Keratinocyte (primary cell): ENCODE results near the gene MROH7. TPM values are rescaled to one million over a fixed set of nuclear protein-coding genes. Genes with fewer than 3 reads are reported as not detected.

Experiments
- DNase-seq: peaks from one replicate; pipeline ENCODE4 v3.0.0-alpha.2; 2011; ENCODE audit warnings: low read depth, missing footprints, low spot score
- FAIRE-seq: peaks from 2 replicates; lab custom pipeline; 2011; peaks lifted over from hg19 to GRCh38; lab: Jason Lieb, UNC
- H2AFZ ChIP-seq: 2 replicates; pipeline ENCODE4 v1.6.0; 2012; ENCODE audit warnings: low read length, control low read depth, inconsistent platforms; ENCODE audit not compliant: control insufficient read depth
- H3K27ac ChIP-seq: 2 replicates; pipeline ENCODE4 v1.5.1; 2011; ENCODE audit warnings: low read length; ENCODE audit not compliant: control insufficient read depth, insufficient read depth
- H3K27me3 ChIP-seq: 3 replicates; pipeline ENCODE4 v1.6.0; 2011; ENCODE audit warnings: low read length; ENCODE audit not compliant: control insufficient read depth, insufficient read depth; ENCODE audit errors: extremely low read depth
- H3K36me3 ChIP-seq, 2 experiments: 2 replicates in 1 of 2; 3 replicates in 1 of 2; pipeline ENCODE4 v1.5.1; 2011; ENCODE audit warnings: low read length in 2 of 2, mild to moderate bottlenecking in 1 of 2; ENCODE audit not compliant: control insufficient read depth in 2 of 2, insufficient read depth in 2 of 2; ENCODE audit errors: extremely low read depth in 1 of 2
- H3K4me1 ChIP-seq: 3 replicates; pipeline ENCODE4 v1.5.1; 2011; ENCODE audit warnings: low read length; ENCODE audit not compliant: control insufficient read depth, insufficient read depth; ENCODE audit errors: extremely low read depth
- H3K4me2 ChIP-seq: 3 replicates; pipeline ENCODE4 v1.6.0; 2011; ENCODE audit warnings: low read depth, low read length; ENCODE audit not compliant: control insufficient read depth, insufficient read depth; ENCODE audit errors: extremely low read depth
- H3K4me3 ChIP-seq, 3 experiments: fragments of 200-600 bp in 1 of 3; sonication (generic) in 1 of 3; 2 replicates in 2 of 3; 3 replicates in 1 of 3; pipeline ENCODE4 v1.5.1; 2011 to 2016; ENCODE audit warnings: low read length in 3 of 3, mild to moderate bottlenecking in 3 of 3, control low read depth in 2 of 3, inconsistent platforms in 1 of 3, low read depth in 1 of 3, mixed read lengths in 1 of 3, mixed run types in 1 of 3, moderate library complexity in 1 of 3; ENCODE audit not compliant: control insufficient read depth in 2 of 3, insufficient read depth in 2 of 3; ENCODE audit errors: extremely low read depth in 1 of 3
- H3K79me2 ChIP-seq: 2 replicates; pipeline ENCODE4 v1.6.0; 2012; ENCODE audit warnings: low read length; ENCODE audit not compliant: control insufficient read depth, insufficient read depth
- H3K9ac ChIP-seq: 3 replicates; pipeline ENCODE4 v1.6.0; 2011; ENCODE audit warnings: low read length; ENCODE audit not compliant: control insufficient read depth, insufficient read depth; ENCODE audit errors: extremely low read depth
- H3K9me1 ChIP-seq: 3 replicates; pipeline ENCODE4 v1.6.0; 2011; ENCODE audit warnings: low read length; ENCODE audit not compliant: control insufficient read depth, insufficient read depth; ENCODE audit errors: extremely low read depth
- H3K9me3 ChIP-seq: 2 replicates; pipeline ENCODE4 v1.5.1; 2012; ENCODE audit warnings: low read depth, low read length; ENCODE audit not compliant: control insufficient read depth
- H4K20me1 ChIP-seq: 3 replicates; pipeline ENCODE4 v1.6.0; 2011; ENCODE audit warnings: low read length; ENCODE audit not compliant: control insufficient read depth, insufficient read depth; ENCODE audit errors: extremely low read depth
- CTCF ChIP-seq, 3 experiments: IDR thresholded peaks in 1 of 3; conservative IDR thresholded peaks in 1 of 3; optimal IDR thresholded peaks in 1 of 3; 2 replicates in 2 of 3; 3 replicates in 1 of 3; pipeline versions ENCODE3 to v1.5.1; 2011; ENCODE audit warnings: low read length in 3 of 3, mild to moderate bottlenecking in 3 of 3, moderate library complexity in 2 of 3, control low read depth in 1 of 3, inconsistent platforms in 1 of 3; ENCODE audit not compliant: insufficient read depth in 2 of 3; ENCODE audit errors: extremely low read depth in 1 of 3
- EZH2 ChIP-seq: IDR thresholded peaks from one replicate; pipeline ENCODE4 v1.6.1; 2012; ENCODE audit warnings: inconsistent platforms, mild to moderate bottlenecking, low read length, moderate library complexity
- dilution Hi-C: fragments of 300-500 bp; cut with MboI; formaldehyde crosslinking; loops from one replicate; pipeline ENCODE4 v1.7.0; 2020; ENCODE audit warnings: low sequenced_read_pairs; ENCODE audit not compliant: extremely low pct_ligation_motif_present
- polyA plus RNA-seq, 5 experiments: library from polyadenylated mRNA; depleted of rRNA in 3 of 5; stranded (reverse) in 3 of 5; stranded (forward) in 1 of 5; unstranded in 1 of 5; fragments of >200 nt; gene quantifications; 1 replicate in 1 of 5; 2 replicates in 3 of 5; 3 replicates in 1 of 5; pipeline versions ENCODE4 v1.2.1 to v1.2.3, GENCODE V29; 2011 to 2012; ENCODE audit warnings: missing spikeins in 2 of 5, low read depth in 1 of 5, low replicate concordance in 1 of 5

The MROH7 gene
- polyA plus RNA-seq, 1 donor (not counting 4 experiments of a cell fraction or from before 2014, with no cell fraction given): not detected

DNA sequence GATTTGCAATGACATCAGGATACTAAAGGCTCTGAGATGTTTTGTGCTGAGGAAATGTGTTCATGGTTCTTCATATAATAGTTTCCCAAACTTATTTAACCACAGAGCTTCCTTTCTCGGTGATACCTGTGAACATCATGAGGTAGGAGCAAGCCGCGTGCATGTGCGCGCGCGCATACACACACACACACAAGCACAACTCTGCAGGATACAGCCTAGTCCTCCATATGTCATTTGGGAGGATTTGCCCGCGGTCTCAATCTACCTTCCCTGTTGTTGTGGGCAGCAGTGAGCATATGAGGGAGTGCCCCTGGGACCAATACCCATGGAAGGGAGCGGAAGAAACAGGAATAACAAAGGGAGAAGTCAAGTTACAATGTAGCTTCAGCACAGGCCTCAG is 61.9 kb downstream of the MROH7 start:
- Histone ChIP-seq H3K9ac (no peak overlapping the region), H3K79me2 (no peaks in the 10 kb centered on the region), H3K9me1 (no peaks in the 10 kb centered on the region), H3K27ac (no peak overlapping the region), H4K20me1 (no peaks in the 10 kb centered on the region), H3K4me3 (no peak overlapping the region), H3K27me3 (peaks cover 2% of the 10 kb centered on the region), H3K36me3 (no peaks in the 10 kb centered on the region), H3K4me1 (no peaks in the 10 kb centered on the region), H2AFZ (no peak overlapping the region), H3K4me2 (no peak overlapping the region), H3K9me3 (no peaks in the 10 kb centered on the region)
- dilution Hi-C loops: no loop called here
- no peak for FAIRE-seq
- DNase-seq: no peak
- no peak for TF ChIP-seq EZH2
- TF ChIP-seq CTCF (optimal IDR thresholded peaks at IDR 0.05 in 1 of 3, IDR thresholded peaks at IDR 0.05 in 1 of 3, conservative IDR thresholded peaks at IDR 0.05 in 1 of 3; ENCODE audit: extremely low read depth in 1 of 3, insufficient read depth in 2 of 3, low read length in 3 of 3): no peak

DNA sequence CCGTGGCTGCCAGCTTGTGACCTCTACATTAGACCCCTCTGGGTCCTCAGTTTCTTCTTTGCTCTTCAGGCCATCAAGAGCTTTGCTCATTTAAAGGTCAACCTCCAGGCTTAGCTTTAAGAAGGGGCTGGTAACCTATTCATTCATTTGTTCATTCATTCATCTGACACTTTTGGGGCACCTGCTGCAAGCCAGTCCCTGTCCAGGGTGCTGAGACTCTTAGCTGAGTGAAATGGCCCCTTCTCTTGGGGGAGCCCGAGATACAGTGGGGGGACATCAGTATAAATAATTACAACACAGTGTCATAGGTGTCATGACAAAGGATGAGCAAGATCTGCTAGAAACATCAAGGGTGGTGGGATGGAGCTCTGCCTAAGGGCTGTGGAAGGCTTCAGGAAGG is 63.6 kb downstream of the MROH7 start:
- no peak overlapping the region for H3K4me2 ChIP-seq
- TF ChIP-seq EZH2 (no peak), CTCF (optimal IDR thresholded peaks at IDR 0.05 in 1 of 3, IDR thresholded peaks at IDR 0.05 in 1 of 3, conservative IDR thresholded peaks at IDR 0.05 in 1 of 3; ENCODE audit: extremely low read depth in 1 of 3, insufficient read depth in 2 of 3, low read length in 3 of 3) (no peak)
- FAIRE-seq: no peak
- no peaks in the 10 kb centered on the region for H3K9me3 ChIP-seq
- no peaks in the 10 kb centered on the region for H3K4me1 ChIP-seq
- H3K36me3 ChIP-seq: no peaks in the 10 kb centered on the region
- H3K79me2 ChIP-seq: no peaks in the 10 kb centered on the region
- dilution Hi-C loops: no loop called here
- no peaks in the 10 kb centered on the region for H3K9me1 ChIP-seq
- no peak overlapping the region for H3K9ac ChIP-seq
- H4K20me1 ChIP-seq: no peaks in the 10 kb centered on the region
- H3K4me3 ChIP-seq: no peak overlapping the region
- no peak overlapping the region for H2AFZ ChIP-seq
- peaks cover 2% of the 10 kb centered on the region for H3K27me3 ChIP-seq
- no peak for DNase-seq
- no peak overlapping the region for H3K27ac ChIP-seq
